Hematopoietic multipotent progenitor cell treated with erythropoietin and hydrocortisone succinate and interleukin-3 and kit ligand, for 8 days (in vitro differentiated cells): ENCODE measurements around the gene VGLL4.
"Not testable (repeated sequence)": the region's sequence is repeated elsewhere in the genome, so short reads cannot be mapped to it uniquely, and the experiment has no call there.

Experiments used
- DNase-seq: peaks from one replicate; pipeline ENCODE4 v3.0.0-alpha.2; 2015

VGLL4 gene

GRCh38 chr3:11526121-11526520, 117.6 kb downstream of the VGLL4 start:
- not testable (repeated sequence) for DNase-seq

GRCh38 chr3:11523572-11524101, 120.1 kb downstream of the VGLL4 start:
- DNase-seq: no peak

GRCh38 chr3:11522953-11523571, 120.7 kb downstream of the VGLL4 start:
- DNase-seq: no peak

- no peak for DNase-seq
Observed at GRCh38 chr3:11522398-11522715, 121.4 kb downstream of the VGLL4 start.

GRCh38 chr3:11521167-11521566, 122.5 kb downstream of the VGLL4 start:
- DNase-seq: no peak

GRCh38 chr3:11517601-11518000, 126.1 kb downstream of the VGLL4 start:
- DNase-seq: no peak

GRCh38 chr3:11514191-11514821, 129.4 kb downstream of the VGLL4 start:
- peak; percentile 20 for DNase-seq

GRCh38 chr3:11513817-11514135, 129.9 kb downstream of the VGLL4 start:
- no peak for DNase-seq

- DNase-seq: not testable (repeated sequence)
Observed at GRCh38 chr3:11513125-11513816, 130.4 kb downstream of the VGLL4 start.

GRCh38 chr3:11511606-11512005, 132.1 kb downstream of the VGLL4 start:
- not testable (repeated sequence) for DNase-seq

- no peak for DNase-seq
Observed at GRCh38 chr3:11510356-11510755, 133.4 kb downstream of the VGLL4 start.

- no peak for DNase-seq
Observed at GRCh38 chr3:11510001-11510340, 133.7 kb downstream of the VGLL4 start.

GRCh38 chr3:11509173-11510000, 134.3 kb downstream of the VGLL4 start:
- DNase-seq: peak; percentile 50

GRCh38 chr3:11508346-11509172, 135.2 kb downstream of the VGLL4 start:
- no peak for DNase-seq

- no peak for DNase-seq
Observed at GRCh38 chr3:11507719-11508118, 136.0 kb downstream of the VGLL4 start.
